Femur (tissue), 1 donor: ENCODE data around the gene ACOT7.
"Not testable (repeated sequence)": the region's sequence is repeated elsewhere in the genome, so short reads cannot be mapped to it uniquely, and the experiment has no call there.

ENCODE experiments used
- DNase-seq: peaks from one replicate; pipeline ENCODE4 v3.0.0-alpha.2; 2017

ACOT7 gene

GRCh38 chr1:6219641-6220040 is 173.9 kb downstream of the ACOT7 start:
- DNase-seq, result not testable (repeated sequence)

GRCh38 chr1:6218375-6219164 is 175.0 kb downstream of the ACOT7 start:
- no peak for DNase-seq
